Coronary artery (tissue), 2 donors: ENCODE data around the gene DOLK.

ENCODE experiments used
- DNase-seq: peaks from one replicate; pipeline ENCODE4 v3.0.0-alpha.2; 2017; ENCODE audit warnings: low spot score
- H3K27ac ChIP-seq, 2 donors: fragments of 200-600 bp; sonication (generic); one replicate each; pipeline ENCODE4 v1.5.1; 2016 to 2019
- H3K4me3 ChIP-seq: fragments of 200-600 bp; sonication (generic); 2 replicates; pipeline ENCODE4 v1.5.1; 2016; ENCODE audit warnings: mild to moderate bottlenecking, moderate library complexity
- CTCF ChIP-seq: fragments of 200-600 bp; sonication (generic); IDR thresholded peaks from one replicate; pipeline ENCODE4 v1.5.1; 2019; ENCODE audit warnings: antibody characterized with exemption

The DOLK gene

GRCh38 chr9:128947527-128948301 lies at the start of gene DOLK, which contains the start of gene NUP188:
Gene DOLK, minus strand, starts transcription at chr9:128947603. Its CDS starts 300 bp downstream, at chr9:128947303.
Gene NUP188, plus strand, starts transcription at chr9:128947699. Its CDS starts 21 bp downstream, at chr9:128947720.
- Histone ChIP-seq H3K4me3 (peak within 1 kb of the TSS; percentile 94), H3K27ac (peak within 1 kb of the TSS; percentile 92 to 98)
- DNase-seq: peak; percentile 96
- no peak for TF ChIP-seq CTCF

GRCh38 chr9:128995791-128996190 lies 48.4 kb upstream of the DOLK start:
- no peak for TF ChIP-seq CTCF
- Histone ChIP-seq H3K4me3 (no peak overlapping the region), H3K27ac (no peak overlapping the region)
- no peak for DNase-seq

GRCh38 chr9:128992995-128993394 lies 45.6 kb upstream of the DOLK start:
- Histone ChIP-seq H3K4me3 (no peak overlapping the region), H3K27ac (no peak overlapping the region)
- no peak for DNase-seq
- TF ChIP-seq CTCF: no peak

- no peak for DNase-seq
- TF ChIP-seq CTCF: no peak
- H3K27ac ChIP-seq: peak overlapping the region; percentile 0 to 75
Measured at GRCh38 chr9:128987805-128988204, 40.4 kb upstream of the DOLK start.

GRCh38 chr9:128986671-128987070 lies 39.3 kb upstream of the DOLK start:
- no peak for DNase-seq
- no peak for TF ChIP-seq CTCF
- no peak overlapping the region for H3K4me3 ChIP-seq
- H3K27ac ChIP-seq: no peak overlapping the region

More at GRCh38 chr9:128987805-128988204, 40.4 kb upstream of the DOLK start:
- H3K4me3 ChIP-seq: peak overlapping the region; percentile 43

GRCh38 chr9:128983536-128983935 lies 36.1 kb upstream of the DOLK start:
- no peak for DNase-seq
- no peak overlapping the region for H3K27ac ChIP-seq
- TF ChIP-seq CTCF: no peak
- no peak overlapping the region for H3K4me3 ChIP-seq

- no peak for DNase-seq
- TF ChIP-seq CTCF: no peak
- Histone ChIP-seq H3K27ac (no peak overlapping the region), H3K4me3 (no peak overlapping the region)
Measured at GRCh38 chr9:128979111-128979510, 31.7 kb upstream of the DOLK start.
